IMR-90 (cell line): ENCODE results near the gene NES.

ENCODE experiments used
- BHLHE40 ChIP-seq: fragments of 150-350 bp; IDR thresholded peaks from 2 replicates; pipeline ENCODE4 v1.6.1; 2016; ENCODE audit warnings: mild to moderate bottlenecking, low read depth, low read length
- CEBPB ChIP-seq: IDR thresholded peaks from 2 replicates; pipeline ENCODE4 v1.6.1; 2012; ENCODE audit warnings: low read depth, low read length, improper control_type of control experiment
- CHD1 ChIP-seq: IDR thresholded peaks from 2 replicates; pipeline ENCODE4 v1.6.1; 2012; ENCODE audit warnings: low read depth, low read length, improper control_type of control experiment
- CTCF ChIP-seq: conservative IDR thresholded peaks from 2 replicates; pipeline ENCODE4 v1.5.1; 2012; ENCODE audit warnings: mild to moderate bottlenecking, low read depth, low read length, improper control_type of control experiment
- ELK1 ChIP-seq: fragments of 150-350 bp; IDR thresholded peaks from 2 replicates; pipeline ENCODE4 v1.6.1; 2016; ENCODE audit warnings: low read depth, mild to moderate bottlenecking, low read length, moderate library complexity, borderline replicate concordance
- FOS ChIP-seq: fragments of 150-350 bp; IDR thresholded peaks from 2 replicates; pipeline ENCODE4 v1.6.1; 2016; ENCODE audit warnings: low read depth, low read length
- MAFK ChIP-seq: IDR thresholded peaks from 2 replicates; pipeline ENCODE4 v1.6.1; 2012; ENCODE audit warnings: low read depth, low read length, improper control_type of control experiment
- NFE2L2 ChIP-seq: fragments of 150-350 bp; IDR thresholded peaks from 2 replicates; pipeline ENCODE4 v1.6.1; 2016; ENCODE audit warnings: low read depth, mild to moderate bottlenecking, low read length
- POLR2A ChIP-seq: IDR thresholded peaks from 2 replicates; pipeline ENCODE4 v1.6.1; 2012; ENCODE audit warnings: mild to moderate bottlenecking, low read depth, low read length
- RCOR1 ChIP-seq: IDR thresholded peaks from 2 replicates; pipeline ENCODE4 v1.6.1; 2012; ENCODE audit warnings: mild to moderate bottlenecking, low read length, improper control_type of control experiment; ENCODE audit not compliant: insufficient replicate concordance
- RFX5 ChIP-seq: IDR thresholded peaks from 2 replicates; pipeline ENCODE4 v1.8.0; 2012; ENCODE audit warnings: low read depth, mild to moderate bottlenecking, low read length, moderate library complexity
- USF2 ChIP-seq: fragments of 150-350 bp; IDR thresholded peaks from 2 replicates; pipeline ENCODE4 v1.6.1; 2017; ENCODE audit warnings: mild to moderate bottlenecking, antibody characterized with exemption, low read length, low read depth

- TF ChIP-seq BHLHE40, result no peak
- peak; percentile 68 for TF ChIP-seq CTCF
- no peak for TF ChIP-seq RCOR1
- no peak for TF ChIP-seq CHD1
- TF ChIP-seq RFX5, result no peak
- no peak for TF ChIP-seq POLR2A
- no peak for TF ChIP-seq CEBPB
- no peak for TF ChIP-seq ELK1
- TF ChIP-seq FOS, result no peak
- TF ChIP-seq MAFK, result no peak
- no peak for TF ChIP-seq NFE2L2
- no peak for TF ChIP-seq USF2
These were observed 51.6 kb downstream of the NES start for GRCh38 chr1:156625436-156626078.
